GM18517 (cell line): ENCODE results near the gene TBC1D22B.

ENCODE experiments used
- ATAC-seq: cut with Tn5 transposase; IDR thresholded peaks from one replicate; pipeline ENCODE4 v1.9.1; 2021; ENCODE audit warnings: mild to moderate bottlenecking, moderate library complexity; ENCODE audit not compliant: unreplicated experiment

Gene TBC1D22B

GRCh38 chr6:37352384-37352783 lies 94.8 kb downstream of the TBC1D22B start:
- no peak for ATAC-seq

GRCh38 chr6:37353761-37354525 lies 96.4 kb downstream of the TBC1D22B start, which contains the start of gene RNF8:
RNF8 (plus strand) TSS chr6:37353983; CDS start chr6:37354165, 182 bp downstream.
- ATAC-seq, result peak; percentile 79

GRCh38 chr6:37354526-37355384 lies 97.2 kb downstream of the TBC1D22B start:
- no peak for ATAC-seq

- ATAC-seq, result no peak
Measured at GRCh38 chr6:37357288-37357687, 99.7 kb downstream of the TBC1D22B start.

GRCh38 chr6:37357860-37358259 lies 100.3 kb downstream of the TBC1D22B start:
- ATAC-seq, result no peak

GRCh38 chr6:37359039-37359438 lies 101.5 kb downstream of the TBC1D22B start:
- ATAC-seq, result no peak

- ATAC-seq, result no peak
Measured at GRCh38 chr6:37362101-37362828, 104.7 kb downstream of the TBC1D22B start.

- no peak for ATAC-seq
Measured at GRCh38 chr6:37365791-37366190, 108.2 kb downstream of the TBC1D22B start.

- ATAC-seq, result no peak
Measured at GRCh38 chr6:37366910-37367309, 109.3 kb downstream of the TBC1D22B start.

- no peak for ATAC-seq
Measured at GRCh38 chr6:37368961-37369320, 111.4 kb downstream of the TBC1D22B start.

GRCh38 chr6:37369321-37370201 lies 112.0 kb downstream of the TBC1D22B start:
- no peak for ATAC-seq

- ATAC-seq, result no peak
Measured at GRCh38 chr6:37371154-37372083, 113.8 kb downstream of the TBC1D22B start.

GRCh38 chr6:37372116-37372515 lies 114.5 kb downstream of the TBC1D22B start:
- ATAC-seq, result no peak

- no peak for ATAC-seq
Measured at GRCh38 chr6:37373822-37374471, 116.4 kb downstream of the TBC1D22B start.

GRCh38 chr6:37375376-37375775 lies 117.8 kb downstream of the TBC1D22B start:
- ATAC-seq, result no peak

- ATAC-seq, result no peak
Measured at GRCh38 chr6:37376078-37376743, 118.6 kb downstream of the TBC1D22B start.

- ATAC-seq, result peak; percentile 64
Measured at GRCh38 chr6:37381579-37381978, 124.0 kb downstream of the TBC1D22B start.
